NCI-H82 treated with DMSO at 0.1 percent for 48 hours (cell line): Measurements from ENCODE around the gene PGBD1.
A peak's percentile ranks its signal among the peaks of the same experiment; 100 is the strongest.

Experiments
- DNase-seq: peaks from one replicate; lab custom pipeline; 2025; ENCODE audit not compliant: unreplicated experiment; lab: John Stamatoyannopoulos, UW

Gene PGBD1, protein sequence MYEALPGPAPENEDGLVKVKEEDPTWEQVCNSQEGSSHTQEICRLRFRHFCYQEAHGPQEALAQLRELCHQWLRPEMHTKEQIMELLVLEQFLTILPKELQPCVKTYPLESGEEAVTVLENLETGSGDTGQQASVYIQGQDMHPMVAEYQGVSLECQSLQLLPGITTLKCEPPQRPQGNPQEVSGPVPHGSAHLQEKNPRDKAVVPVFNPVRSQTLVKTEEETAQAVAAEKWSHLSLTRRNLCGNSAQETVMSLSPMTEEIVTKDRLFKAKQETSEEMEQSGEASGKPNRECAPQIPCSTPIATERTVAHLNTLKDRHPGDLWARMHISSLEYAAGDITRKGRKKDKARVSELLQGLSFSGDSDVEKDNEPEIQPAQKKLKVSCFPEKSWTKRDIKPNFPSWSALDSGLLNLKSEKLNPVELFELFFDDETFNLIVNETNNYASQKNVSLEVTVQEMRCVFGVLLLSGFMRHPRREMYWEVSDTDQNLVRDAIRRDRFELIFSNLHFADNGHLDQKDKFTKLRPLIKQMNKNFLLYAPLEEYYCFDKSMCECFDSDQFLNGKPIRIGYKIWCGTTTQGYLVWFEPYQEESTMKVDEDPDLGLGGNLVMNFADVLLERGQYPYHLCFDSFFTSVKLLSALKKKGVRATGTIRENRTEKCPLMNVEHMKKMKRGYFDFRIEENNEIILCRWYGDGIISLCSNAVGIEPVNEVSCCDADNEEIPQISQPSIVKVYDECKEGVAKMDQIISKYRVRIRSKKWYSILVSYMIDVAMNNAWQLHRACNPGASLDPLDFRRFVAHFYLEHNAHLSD

DNA sequence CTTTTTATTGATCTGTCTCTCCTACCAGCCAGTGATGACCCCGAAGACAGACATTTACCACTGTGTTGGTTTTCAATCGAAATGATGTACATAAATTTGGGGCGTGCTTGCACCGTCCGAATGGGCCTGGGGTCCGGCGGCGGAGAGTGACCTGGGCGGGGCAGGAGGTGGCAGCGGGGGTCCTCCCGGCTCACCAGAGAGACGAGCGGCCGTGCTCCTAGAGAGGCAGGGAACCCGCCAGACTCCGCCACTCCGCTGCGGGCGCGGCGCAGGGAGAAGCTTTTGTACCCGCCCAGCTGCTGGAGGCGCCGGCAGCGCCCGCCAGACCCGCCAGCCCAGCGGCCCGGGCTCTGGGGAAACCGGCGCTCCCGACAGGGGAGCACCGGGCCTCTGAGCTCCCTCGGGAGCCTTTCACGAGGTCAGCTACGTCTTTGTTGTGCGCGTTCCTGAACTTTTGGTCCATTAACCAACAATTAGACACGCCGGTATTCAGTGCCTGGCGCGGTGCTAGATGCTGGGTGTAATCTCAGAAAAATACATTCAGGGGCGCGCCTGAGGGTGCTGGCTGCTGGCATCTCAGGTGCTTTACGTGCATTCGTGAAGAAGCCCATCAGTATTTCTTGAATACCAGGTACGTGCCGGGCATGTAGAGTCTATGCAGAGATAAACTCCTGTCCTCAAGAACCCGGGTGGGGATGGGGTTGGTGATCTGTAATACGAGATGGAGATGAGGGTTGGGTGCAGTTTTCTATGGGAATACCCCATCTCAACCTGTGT, at the start of gene PGBD1:
TSS of gene PGBD1 (plus strand) at position 285 of the 777 bp plus-strand sequence. CDS start 2,242 bp downstream, outside the sequence.
- no peak for DNase-seq

DNA sequence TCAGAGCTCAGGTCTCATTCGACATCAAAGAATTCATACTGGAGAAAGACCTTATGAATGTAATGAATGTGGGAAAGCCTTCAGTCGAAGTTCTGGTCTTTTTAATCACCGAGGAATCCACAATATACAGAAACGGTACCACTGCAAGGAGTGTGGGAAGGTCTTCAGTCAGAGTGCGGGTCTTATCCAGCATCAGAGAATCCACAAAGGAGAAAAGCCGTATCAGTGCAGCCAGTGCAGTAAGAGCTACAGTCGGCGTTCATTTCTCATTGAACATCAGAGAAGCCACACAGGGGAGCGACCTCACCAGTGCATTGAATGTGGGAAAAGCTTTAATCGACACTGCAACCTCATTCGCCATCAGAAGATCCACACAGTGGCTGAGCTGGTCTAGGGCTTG, 48.6 kb upstream of the PGBD1 start:
- DNase-seq, result no peak

DNA sequence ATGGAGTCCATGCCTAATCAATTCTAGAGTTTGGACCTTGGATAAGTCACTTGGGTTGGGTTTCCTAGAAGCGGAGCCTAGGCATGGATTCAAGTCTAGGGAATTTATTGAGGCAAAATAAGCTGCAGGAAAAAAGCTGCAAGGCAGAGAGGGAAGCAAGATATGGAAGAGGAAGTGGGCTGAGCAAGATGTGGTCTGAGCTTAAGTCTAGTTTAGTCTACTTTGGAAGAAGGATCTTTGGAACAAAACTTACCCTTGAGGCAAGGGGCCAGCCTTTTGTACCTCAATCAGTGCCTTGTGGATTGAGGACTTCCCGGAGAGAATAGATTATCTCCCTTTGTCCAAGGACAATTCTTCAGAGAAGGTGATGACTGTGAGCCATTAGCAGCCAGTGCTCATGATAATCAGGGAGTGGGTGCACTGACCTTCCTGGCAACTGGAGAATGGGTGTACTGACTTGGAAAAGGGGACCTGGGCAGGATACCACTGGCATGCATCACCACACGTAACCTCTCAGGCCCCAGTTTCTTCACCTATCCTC, 45.4 kb upstream of the PGBD1 start:
- DNase-seq, result no peak

DNA sequence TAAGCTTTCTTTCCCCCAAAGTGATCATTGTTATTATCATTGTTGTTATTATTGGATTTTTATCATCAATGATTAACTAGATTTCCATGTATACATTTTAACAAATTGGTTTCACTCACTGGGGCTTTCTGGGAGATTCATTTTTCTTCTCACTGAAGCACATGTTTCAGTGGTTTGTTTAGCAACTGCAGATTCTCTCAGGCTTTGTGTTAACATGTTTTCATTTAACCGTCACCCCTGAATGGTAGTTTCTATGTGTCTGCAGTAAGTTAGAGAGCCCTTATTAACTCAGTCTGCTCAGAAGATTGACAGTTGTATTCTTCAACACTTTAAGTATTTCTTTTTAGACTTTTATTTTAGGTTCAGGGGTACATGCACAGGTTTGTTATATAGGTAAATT, 41.7 kb upstream of the PGBD1 start:
- no peak for DNase-seq

DNA sequence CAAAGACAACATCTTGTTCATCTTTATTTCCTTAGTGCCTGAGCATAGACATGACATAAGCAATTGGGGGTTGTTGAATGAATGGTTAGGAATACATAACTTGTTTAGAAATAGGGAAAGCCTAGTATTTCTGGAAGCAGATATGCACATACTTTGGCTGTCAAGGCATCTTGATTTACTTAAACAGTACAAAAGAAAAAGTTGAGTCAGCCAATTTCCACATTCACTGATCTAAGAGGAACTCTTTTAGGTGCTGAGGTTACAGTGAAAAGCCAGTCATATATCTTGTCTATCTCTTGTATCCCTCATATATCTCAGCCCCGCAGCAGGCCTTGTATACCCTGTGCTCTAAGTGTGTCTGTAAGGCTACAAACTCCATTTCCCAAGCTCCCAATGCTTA, 40.9 kb upstream of the PGBD1 start:
- no peak for DNase-seq

DNA sequence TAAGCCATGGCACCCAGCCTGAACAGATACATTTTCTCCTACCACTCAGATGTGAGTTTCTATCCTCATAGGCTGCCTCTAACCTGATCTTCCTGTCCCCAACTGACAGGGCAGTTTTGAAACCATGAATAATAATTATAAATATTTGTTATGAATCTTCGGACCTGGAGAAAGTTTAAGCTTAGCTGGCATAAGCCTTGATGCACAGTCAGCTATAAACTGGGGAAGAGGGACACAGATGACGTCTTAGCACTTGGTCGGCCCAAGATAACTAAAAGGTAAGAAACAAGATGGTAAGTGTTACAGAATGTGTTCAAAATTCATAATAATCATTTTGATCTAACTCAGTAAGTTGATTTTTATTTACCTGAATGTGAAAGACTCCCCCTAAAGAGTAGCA, 37.4 kb upstream of the PGBD1 start:
- no peak for DNase-seq

DNA sequence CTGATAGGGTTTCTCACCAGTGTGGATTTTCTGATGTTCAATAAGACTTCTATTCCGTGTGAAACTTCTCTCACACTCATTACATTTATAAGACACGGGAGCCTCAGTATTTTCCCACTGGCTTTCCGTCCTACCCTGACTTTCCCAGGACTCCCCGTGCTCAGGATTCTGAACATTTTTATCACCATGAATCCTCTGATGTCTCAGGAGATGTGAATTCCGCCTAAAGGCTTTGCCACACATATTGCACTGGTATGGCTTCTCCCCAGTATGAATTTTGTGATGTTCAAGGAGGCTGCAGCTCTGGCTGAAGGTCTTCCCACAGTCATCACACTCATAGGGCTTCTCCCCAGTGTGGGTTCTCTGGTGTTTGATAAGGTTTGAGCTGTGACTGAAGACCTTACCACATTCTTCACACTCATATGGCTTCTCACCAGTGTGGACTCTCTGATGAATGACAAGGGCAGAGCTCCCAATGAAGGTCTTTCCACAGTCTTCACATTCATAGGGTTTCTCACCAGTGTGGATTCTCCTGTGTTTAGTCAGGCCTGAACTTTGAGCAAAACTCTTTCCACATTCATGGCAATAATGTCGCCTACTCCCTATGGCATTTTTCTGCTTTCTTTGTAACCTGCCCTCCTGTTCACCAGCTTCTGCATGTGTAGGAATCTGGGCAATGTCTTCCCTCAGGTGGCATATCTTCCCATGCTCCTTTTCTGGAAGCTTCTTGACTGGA, 36.0 kb upstream of the PGBD1 start:
- DNase-seq, result no peak

DNA sequence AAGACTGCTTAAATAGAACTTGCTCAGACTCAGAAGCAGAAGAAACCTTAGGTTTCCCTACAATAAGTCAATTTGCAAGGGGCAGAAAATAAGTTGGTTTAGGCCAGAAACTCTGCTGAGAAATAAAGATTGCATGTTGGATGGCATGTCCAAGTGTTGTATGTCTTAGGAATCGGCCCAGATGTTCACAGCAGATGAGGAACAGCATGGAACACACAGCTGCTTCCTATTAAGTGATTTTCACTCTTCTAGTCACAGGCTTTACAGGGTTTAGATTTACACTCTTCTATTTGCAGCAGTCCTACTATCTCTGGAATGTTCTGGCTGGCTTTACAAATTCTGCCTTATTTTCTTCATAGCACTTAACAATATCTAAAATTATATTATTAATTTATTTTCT, 32.5 kb upstream of the PGBD1 start:
- no peak for DNase-seq

DNA sequence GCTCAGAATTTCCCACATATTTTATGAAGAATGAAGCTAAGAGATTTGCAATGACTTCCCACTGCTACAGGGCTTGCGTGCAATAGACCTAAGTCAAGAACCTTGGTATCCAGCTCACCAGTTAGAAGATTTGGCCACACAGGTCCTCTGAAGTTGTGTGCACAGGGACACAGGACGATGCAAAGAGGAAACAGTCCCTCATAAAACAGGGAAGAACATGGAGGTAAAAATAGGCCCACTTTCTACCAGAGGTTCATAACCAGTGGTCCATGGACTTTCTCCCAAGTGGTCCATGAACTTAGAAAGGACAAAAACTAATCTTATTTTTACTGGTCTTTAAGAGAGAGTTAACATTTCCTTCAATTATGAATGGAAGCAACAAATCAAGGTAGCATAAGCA, 30.6 kb upstream of the PGBD1 start:
- DNase-seq, result no peak

DNA sequence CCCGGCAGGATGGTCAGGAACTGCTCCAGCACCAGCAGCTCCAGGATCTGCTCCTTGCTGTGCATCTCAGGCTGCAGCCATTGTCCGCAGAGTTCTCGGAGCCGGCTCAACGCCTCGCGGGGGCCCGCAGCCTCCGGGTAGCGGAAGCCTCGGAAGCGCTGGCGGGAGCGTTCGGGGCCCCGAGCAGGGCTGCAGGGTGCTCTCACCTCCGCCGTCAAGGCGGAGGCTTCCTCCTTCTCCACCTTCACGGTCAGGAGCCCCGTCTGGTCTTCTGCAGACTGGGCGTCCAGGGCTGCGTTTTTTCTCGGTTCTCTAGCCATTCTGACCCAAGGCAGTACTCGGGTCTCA, 29.7 kb upstream of the PGBD1 start:
- no peak for DNase-seq

DNA sequence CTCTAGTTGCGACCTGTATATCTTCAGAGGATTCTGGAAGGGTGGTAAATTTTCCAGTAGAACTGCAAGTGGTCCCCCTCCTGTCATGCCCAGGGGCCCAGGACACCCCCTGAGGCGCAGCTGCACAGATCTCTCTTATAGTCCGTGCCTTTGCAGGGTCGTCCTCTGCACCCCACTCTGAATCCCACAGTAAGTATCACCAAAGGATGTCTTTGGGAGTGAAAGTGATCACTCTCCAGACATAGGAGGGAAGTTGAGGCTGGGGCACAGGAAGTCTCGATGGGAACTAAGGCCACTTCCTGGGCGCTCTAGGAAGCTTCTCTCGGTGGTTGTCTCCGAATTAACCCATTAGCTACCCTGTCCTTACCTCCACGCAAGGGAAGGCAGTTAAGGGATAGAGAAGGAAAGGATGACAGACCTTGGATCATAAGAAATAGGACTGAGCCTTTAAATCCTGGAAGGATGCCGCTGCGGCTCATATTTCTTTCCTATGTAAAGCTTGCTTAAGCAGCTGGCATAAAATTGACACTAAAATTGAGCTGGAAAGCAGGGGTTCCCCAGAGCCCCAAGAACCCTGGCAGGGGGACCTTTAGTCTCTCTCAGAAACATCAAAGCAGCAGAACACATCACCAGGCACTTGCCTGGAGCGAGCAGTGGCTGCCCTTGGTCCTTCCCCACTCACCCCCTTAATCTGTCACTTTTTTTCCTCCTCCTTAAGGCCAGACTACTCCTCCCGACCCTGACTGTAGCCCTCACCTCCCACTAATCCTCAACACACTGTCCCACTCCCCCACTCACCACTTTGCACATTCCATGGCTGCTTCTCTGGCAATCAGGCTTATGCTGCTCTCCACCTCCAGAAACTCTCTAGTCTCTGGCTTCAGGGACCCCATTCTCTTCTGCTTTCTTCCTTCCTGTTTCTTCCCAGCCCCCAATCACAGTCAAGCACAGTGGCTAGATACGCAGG, 29.1 kb upstream of the PGBD1 start, which contains the start of gene ZKSCAN4:
TSS of gene ZKSCAN4 (minus strand) at position 261 of the 967 bp plus-strand sequence. CDS start 289 bp downstream, outside the sequence.
- DNase-seq, result peak; percentile 68

DNA sequence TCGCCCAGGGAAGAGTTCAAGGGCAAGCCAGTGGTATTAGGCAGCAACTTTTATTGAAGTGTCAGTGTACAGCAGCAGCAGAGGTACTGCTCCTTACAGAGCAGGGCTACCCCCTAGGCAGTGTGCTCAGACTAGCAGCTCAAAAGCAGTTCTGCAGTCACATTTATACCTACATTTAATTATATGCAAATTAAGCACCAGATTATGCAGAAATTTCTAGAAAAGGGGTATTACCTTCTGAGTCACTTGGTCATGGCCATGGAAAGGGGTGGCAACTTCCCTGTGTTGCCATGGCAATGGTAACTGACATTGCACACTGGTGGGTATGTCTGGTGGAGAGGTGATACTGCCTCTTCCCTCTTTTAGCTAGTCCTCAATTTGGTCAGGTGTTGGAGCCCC, 27.3 kb upstream of the PGBD1 start:
- no peak for DNase-seq

DNA sequence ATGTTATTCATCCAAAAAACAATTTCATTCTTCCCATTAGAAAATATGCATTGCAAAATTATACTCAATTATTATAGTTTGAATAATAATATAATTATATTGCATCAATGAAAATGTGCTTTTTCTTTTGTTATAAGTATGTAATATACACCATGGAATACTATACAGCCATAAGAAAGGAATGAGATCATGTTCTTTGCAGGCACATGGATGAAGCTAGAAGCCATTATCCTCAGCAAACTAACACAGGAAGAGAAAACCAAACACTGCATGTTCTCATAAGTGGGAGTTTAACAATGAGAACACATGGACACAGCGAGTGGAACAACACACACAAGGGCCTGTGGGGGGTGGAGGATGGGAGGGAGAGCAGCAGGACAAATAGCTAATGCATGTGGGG, 24.3 kb upstream of the PGBD1 start:
- DNase-seq, result no peak

DNA sequence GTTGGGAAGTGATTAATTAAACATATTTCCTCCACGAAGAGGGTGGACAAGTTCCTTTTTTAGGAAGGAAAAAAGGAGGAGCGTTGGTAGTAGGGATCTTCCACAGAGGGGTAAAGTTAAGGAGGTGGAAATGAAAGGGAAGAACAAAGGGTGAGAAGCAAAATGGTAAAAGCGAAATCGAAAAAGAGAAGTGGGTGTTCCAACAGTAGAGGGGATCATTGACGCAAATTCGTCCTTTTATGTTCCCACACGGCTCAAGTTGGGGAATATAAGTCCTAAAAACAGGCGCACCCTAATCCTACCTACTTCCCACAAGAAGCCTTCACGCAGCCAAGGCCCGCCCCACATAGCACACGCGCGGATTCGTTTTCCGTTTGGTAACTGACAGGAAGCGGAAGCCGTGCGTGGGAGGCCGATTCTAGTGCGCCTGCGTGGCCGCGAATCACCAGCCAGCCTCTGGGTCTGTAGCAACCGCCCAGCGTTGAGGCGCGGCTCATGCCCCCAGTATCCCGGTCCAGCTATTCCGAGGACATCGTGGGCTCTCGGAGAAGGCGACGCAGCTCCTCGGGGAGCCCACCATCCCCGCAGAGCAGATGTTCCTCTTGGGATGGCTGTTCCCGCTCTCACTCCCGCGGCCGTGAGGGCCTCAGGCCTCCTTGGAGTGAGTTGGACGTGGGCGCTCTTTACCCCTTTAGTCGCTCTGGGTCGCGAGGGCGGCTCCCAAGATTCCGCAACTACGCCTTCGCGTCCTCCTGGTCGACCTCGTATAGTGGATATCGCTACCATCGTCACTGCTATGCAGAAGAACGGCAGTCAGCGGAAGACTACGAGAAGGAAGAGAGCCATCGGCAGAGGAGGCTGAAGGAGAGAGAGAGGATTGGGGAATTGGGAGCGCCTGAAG, 22.2 kb upstream of the PGBD1 start, which contains the start of gene NKAPL:
TSS of gene NKAPL (plus strand) at position 421 of the 901 bp plus-strand sequence. CDS start at position 496, 75 bp downstream.
- no peak for DNase-seq

DNA sequence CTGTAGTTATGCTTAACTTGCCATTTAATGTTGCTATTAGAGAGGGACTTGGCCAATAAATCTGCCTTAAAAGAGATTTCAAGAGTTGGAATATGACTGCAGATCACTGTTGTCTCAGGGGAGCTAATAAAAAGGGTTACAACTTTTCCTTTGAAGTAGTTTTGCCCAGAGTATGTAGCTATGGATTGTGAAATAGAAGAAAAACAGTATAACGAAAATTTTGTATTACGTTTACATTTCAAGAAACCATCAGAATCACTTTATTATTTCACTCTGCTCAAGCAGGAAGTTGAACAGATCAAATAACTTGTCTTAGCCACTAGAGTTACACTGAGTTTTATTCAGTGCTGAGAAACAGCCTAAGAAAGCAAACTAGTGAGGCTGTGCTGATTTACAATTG, 17.4 kb upstream of the PGBD1 start:
- no peak for DNase-seq

DNA sequence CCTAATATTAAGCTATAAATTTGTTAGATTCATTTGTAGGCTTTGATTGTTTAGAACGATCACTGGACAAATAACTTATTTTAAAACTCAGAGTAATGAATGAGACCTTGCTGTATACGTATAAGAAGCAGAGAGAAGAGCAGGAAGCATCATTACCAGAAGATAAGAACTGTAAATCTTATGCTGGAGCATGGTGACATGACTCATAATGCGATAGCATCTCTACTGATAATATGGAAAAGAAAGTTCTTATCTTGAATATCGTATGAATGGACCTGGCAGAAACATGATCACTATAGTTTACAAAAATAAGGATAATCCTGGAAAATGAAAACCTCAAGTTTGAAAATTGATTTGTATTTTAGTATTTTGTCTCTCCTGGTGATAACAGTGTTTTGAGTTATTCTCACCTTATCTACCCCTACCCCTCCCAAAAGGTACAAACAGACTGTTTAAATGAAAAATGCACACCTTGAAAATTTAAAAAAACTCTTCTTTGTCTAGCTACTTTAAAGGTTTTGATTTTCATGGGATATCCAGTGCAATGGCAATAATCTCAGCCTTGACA, 16.5 kb upstream of the PGBD1 start:
- no peak for DNase-seq

DNA sequence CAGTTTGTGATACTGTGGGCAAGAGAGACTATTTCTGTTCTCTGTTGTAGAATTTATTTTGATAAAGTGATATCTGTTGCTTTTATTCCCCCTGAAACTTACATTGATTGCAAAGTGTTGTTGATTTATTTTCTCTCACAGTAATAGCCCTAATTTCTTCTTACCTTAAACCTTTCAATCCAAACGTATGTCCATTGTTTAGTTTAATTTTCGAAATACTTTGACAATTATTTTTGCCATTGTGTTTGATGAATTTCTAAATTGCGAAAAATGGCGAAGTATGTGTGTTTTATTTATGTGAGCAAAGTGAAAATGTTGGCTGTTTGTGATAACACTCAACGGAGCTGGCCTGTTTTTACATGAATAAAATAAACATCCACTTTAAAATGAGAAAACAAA, 14.8 kb upstream of the PGBD1 start:
- no peak for DNase-seq
